Measurements from ENCODE around the gene SLC5A11.

The SLC5A11 gene

DNA sequence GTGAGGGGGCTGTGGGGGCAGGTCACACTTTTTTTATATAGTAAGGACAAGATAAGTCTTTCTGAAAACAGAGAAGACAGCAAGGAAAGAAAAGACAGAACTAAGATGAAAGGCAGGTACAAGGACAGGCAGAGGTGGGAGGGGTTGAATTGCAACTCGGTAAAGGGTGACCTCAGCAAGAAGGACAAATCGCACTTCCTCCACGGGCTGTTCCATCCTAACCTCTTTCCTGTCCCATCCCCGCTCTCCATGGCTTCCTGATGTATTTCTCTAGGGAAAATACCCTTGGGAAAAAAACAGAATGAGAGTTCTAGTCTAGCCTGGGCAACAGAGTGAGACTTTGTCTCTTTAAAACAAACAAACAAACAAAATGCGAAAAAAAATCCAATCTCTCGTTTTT is 112.1 kb downstream of the SLC5A11 start:
- TF ChIP-seq TAF1 (IDR thresholded peaks at IDR 0.05; ENCODE audit: borderline replicate concordance, insufficient read depth, low read length) (no peak), POLR2AphosphoS5 (IDR thresholded peaks at IDR 0.05; ENCODE audit: low read depth, low read length) (no peak), SIN3A (IDR thresholded peaks at IDR 0.05; ENCODE audit: borderline replicate concordance, insufficient read depth, low read length) (no peak), FOXP2 (optimal IDR thresholded peaks at IDR 0.05; ENCODE audit: borderline replicate concordance, extremely low read depth, extremely low read length, insufficient read depth) (no peak)
- TF ChIP-seq, protein P1, sequence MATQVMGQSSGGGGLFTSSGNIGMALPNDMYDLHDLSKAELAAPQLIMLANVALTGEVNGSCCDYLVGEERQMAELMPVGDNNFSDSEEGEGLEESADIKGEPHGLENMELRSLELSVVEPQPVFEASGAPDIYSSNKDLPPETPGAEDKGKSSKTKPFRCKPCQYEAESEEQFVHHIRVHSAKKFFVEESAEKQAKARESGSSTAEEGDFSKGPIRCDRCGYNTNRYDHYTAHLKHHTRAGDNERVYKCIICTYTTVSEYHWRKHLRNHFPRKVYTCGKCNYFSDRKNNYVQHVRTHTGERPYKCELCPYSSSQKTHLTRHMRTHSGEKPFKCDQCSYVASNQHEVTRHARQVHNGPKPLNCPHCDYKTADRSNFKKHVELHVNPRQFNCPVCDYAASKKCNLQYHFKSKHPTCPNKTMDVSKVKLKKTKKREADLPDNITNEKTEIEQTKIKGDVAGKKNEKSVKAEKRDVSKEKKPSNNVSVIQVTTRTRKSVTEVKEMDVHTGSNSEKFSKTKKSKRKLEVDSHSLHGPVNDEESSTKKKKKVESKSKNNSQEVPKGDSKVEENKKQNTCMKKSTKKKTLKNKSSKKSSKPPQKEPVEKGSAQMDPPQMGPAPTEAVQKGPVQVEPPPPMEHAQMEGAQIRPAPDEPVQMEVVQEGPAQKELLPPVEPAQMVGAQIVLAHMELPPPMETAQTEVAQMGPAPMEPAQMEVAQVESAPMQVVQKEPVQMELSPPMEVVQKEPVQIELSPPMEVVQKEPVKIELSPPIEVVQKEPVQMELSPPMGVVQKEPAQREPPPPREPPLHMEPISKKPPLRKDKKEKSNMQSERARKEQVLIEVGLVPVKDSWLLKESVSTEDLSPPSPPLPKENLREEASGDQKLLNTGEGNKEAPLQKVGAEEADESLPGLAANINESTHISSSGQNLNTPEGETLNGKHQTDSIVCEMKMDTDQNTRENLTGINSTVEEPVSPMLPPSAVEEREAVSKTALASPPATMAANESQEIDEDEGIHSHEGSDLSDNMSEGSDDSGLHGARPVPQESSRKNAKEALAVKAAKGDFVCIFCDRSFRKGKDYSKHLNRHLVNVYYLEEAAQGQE (IDR thresholded peaks at IDR 0.05; ENCODE audit: insufficient read depth in 1 of 2, low read depth in 2 of 2, low read length in 2 of 2): no peak

Measured in PFSK-1 (cell line).